HG03108 (cell line): ENCODE measurements around the gene NAA60.

ENCODE experiments used
- ATAC-seq: cut with Tn5 transposase; IDR thresholded peaks from one replicate; pipeline ENCODE4 v1.9.1; 2021; ENCODE audit warnings: moderate library complexity; ENCODE audit not compliant: unreplicated experiment

The NAA60 gene

DNA sequence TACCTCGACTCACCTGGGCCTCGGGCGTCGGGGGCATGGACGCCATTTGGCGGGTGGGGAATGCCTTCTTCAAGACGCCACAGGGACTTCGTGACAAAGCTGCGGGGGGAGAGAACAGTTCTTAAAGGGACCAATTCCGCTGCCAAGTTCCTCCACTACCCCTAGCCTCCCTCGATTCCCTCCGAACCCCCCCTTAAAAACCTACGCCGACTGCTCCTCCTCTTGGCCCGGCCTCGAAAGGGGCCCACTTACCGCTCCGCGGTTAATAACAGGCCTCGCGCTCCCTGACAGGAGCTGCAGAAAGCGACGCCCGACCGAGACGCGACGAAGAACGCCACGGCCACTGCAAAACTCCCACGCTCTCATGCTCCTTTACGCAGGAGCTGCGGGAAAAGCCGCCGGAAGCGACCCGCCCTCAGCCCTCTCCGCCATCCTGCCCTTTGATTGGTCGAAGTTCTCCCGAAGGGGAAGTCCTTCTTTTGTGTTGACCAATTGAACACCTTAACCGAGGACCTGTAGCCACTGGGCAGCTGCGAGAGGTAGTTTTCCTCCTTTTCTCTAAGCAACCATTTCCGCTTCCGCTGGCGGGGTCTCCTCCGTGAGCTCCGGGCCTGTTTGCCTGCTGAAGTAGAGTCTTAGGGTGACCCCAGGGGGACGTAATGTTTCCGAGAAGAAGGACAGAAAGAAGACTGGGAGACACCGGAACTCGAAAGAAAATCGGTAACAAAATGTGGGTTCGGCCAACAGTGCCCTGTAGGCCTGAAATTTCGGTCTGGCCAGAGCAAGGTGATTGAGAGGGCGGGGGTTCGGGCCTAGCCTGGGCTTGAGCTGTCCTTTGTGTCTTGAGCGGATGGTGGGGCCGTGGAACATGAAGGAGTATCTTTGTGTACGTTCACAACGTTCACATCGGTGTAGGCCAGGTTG lies at the start of gene NAA60, which contains the start of gene ZNF597:
Gene NAA60, plus strand, starts transcription at position 573 of the 924 bp plus-strand sequence. CDS start 32,548 bp downstream, outside the sequence.
Gene ZNF597, minus strand, starts transcription at position 397 of the 924 bp plus-strand sequence. Its CDS starts 351 bp downstream, at position 46.
- ATAC-seq: peak; percentile 89

DNA sequence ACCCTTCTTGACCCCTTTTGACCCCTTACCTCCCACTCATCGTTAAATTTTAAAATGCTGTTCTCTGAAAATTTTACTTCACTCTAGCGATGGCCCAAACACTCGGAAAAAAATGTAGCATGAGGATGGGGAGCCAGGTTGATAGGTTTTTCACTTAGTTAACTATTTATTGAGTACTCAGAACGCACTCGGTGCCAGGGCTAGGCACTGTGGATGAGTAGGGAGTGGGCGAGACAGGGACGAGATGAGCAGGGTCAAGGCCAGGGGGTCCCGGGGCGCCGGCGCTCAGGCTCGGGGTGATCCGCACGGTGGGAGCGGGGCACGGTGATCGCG lies 43.1 kb upstream of the NAA60 start:
- ATAC-seq: no peak

DNA sequence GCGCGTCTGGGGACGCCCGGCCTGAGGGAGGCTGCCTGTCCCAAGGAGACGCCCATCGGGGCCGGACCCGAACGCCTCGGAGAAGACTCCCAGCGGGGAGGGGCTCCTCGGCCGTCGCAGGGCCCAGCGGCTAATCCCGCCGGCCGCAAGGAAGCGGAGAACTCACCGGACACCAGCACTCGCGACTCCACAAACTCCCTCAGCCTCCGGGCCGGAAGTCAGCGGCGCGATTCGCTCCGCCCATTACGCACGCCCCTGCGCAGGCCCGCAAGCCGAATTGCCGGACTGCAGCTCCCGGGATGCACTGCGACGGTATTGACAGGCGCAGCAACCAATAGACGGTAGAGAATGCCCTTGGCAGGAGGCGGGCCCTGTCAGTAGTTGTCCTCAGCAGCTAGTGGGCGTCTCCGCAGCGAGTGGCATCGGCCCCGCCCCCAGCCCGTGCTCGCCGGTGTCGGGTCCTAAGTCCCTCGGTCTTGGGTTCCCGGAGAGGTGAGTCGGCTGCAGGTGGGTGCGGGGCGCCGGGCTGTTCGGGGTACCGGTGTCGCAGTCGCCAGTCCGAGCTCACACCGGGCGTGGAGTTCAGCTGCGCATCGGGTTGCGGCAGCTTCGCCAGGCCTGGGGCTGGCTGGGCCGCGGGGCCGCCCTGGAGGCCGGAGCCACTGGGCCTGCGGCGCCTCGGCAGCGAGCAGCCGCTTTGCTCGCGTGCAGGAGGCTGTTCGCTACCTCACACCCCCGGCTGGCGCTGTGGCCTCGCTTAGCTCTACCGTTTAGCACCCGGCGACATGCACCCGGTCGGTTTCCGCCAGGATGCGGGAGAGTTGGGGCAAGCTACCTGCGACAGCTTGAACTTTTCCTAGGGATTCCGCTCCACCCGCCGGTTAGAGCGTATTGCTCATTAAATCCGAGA lies 42.4 kb upstream of the NAA60 start, which contains the start of the genes ZNF174 and ZSCAN32:
Gene ZNF174, plus strand, starts transcription at position 437 of the 910 bp plus-strand sequence. CDS start 790 bp downstream, outside the sequence.
Gene ZSCAN32, minus strand, starts transcription at position 226 of the 910 bp plus-strand sequence. CDS start 3,447 bp downstream, outside the sequence.
- peak; percentile 98 for ATAC-seq

DNA sequence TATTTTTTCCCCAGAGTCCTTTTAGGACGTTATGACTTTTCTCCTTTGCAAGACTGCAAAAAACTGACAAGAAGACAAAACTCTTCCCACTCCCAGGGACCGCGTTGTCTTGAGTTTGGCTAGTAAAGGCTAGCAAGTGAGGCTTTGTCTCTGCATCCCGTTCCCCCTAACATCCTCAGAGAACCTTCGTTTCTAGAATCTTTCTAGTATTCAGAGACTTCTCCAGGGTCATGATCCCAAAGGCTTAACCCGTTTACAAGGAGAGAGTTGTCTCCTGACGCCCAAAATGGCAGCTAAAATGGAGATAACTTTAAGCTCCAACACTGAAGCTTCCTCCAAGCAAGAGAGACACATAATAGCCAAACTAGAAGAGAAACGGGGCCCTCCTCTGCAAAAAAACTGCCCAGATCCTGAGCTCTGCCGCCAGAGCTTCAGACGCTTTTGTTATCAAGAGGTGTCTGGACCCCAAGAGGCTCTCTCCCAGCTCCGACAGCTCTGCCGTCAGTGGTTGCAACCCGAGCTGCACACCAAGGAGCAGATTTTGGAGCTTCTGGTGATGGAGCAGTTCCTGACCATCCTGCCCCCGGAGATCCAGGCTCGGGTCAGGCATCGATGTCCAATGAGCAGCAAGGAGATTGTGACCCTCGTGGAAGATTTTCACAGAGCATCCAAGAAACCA lies 41.6 kb upstream of the NAA60 start:
- ATAC-seq: no peak

DNA sequence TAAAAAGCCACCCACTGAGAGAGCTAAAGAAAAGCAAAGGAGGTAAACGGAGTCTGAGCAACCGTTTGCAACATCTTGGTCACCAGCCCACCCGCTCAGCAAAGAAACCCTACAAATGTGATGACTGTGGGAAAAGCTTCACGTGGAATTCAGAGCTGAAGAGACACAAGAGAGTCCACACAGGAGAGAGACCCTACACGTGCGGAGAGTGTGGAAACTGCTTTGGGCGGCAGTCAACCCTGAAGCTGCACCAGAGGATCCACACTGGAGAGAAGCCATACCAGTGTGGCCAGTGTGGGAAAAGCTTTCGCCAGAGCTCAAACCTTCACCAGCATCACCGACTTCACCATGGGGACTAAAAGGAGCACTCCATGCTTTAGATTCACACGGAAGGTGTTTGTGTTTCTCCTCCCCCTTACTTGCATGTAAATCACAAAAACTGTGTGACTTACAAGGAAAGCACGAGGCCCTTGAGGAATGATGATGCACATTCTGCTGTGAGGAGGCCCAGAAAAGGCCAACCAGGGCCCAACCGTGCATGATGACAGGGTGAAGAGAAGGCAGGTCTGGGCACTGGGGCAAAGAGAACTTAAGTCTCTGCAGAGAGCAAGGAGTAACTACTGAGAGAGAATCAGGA lies 34.8 kb upstream of the NAA60 start:
- ATAC-seq: no peak

DNA sequence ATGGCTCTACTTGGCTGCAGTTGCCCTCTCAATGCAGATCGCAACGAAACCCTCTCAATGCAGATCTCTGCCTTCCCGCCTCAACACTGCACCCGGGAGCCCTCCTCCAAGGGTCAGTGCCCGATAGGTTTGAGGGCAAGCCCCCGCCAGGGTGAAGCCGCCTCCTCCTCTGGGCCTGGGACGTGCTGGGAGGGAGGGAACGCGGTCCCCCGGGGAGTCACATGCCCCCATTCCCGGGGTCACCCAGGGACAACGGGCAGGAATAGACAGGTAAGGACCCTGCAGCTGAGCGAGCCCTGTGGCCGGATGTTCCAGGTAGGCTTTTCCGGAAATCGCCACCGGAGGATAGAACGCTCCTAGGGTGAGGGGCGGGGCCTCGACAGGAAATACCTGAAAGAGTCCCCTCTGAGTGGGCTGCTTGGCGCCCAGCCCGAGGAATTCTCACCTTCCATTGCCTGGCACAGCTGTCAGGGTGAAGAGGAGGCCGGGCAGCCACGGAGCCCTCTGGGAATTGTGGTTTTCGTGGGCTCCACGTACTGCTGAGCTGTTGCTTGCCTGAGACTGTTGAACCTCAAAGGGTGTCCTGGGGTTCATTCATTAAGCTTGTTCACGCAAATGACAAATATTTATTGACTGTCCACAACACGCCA lies 29.6 kb upstream of the NAA60 start:
- no peak for ATAC-seq

DNA sequence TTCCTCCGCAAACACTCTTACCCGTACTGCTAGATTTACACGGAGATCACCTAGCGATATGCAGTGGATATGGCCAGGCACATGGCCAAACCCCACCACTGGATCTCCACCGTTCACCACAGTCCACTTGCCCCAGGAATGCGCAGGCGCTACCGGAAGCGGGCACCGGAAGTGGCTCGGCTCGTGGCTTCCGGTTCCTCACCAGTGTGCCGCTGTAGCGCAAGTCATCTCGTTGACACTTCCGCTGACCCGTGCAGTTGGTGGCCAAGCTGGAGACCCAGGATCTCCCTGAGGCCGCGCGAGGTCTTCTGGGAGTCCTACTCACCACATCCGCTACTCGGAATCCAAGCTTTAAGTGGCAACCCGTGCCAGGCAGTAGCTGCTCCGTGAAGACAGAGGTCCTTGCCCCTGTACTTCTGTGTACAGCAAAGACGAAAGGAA lies 11.7 kb upstream of the NAA60 start:
- ATAC-seq: no peak

DNA sequence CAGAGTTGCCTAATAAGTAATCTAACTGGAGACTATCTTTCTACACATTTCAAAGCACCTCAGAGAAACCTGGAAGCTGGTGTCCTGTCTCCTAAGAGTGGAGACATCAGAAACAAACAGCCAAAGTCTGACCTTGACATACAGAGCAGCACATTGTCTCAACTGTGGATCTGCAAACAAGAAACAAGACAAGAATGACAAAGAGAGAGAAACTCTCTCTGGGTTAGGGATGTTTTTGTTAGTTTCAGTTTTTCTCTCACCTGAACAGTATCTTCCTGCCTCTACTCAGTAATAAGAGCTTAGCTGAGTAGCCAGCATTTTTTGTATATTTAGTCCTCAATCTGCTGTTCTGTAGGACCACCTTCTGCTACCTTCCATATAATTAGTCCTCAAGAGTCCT lies 9.1 kb upstream of the NAA60 start:
- ATAC-seq: no peak

DNA sequence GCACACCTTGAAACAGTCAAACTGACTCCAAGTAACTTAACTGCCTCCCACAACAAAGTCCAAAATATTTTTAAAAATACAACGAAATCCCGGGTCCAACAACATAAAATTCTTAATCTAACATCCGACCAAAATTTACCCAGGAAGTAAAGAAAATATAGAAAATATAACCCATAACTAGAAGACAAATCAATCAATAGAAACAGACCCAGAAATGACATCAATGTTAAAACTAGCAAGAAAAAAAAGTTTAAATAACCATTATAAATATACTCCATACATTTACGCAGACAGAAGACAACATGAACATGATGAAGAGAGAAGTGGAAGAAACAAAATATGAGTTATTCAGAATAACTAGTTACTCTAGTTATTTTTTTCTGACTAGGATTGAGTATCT lies 3.8 kb upstream of the NAA60 start:
- ATAC-seq: no peak

DNA sequence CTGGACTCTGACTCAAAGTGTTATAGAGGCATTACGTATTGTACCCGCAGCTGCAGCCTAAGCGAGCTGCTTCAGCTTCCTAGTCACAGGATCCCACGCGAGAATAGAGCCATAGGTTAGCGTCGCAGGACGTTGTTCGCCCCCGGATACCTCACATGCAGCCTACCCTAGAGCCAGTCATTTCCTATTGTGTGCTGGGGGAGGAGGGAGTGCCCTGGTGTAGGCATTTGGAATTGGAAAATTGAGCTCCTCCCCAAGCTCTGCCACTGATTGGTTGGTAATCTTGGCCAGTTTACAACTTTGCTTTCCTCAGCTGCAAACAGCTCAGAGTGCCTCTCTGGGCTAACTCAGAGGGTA lies 530 bp downstream of the NAA60 start:
- ATAC-seq: peak; percentile 18

DNA sequence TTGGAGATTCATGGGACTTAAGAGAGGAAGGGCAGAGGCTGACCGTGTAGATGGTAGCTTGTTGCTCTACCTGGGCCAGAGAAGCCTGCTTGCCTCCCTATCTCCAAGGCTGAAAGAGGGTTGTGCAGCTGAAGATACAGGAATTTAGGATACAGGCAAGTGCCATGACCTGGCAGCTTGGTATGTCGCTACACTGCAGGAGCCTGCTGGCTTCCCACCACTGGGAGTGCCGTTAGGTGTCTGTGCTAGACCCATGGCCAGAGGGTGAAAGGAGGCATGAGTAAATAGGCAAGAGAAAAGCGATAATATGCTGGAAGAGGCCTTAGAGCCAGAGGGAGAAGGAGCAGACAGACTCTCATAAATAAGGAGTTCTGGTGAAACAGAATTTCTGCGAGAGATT lies 10.6 kb downstream of the NAA60 start:
- ATAC-seq: no peak

DNA sequence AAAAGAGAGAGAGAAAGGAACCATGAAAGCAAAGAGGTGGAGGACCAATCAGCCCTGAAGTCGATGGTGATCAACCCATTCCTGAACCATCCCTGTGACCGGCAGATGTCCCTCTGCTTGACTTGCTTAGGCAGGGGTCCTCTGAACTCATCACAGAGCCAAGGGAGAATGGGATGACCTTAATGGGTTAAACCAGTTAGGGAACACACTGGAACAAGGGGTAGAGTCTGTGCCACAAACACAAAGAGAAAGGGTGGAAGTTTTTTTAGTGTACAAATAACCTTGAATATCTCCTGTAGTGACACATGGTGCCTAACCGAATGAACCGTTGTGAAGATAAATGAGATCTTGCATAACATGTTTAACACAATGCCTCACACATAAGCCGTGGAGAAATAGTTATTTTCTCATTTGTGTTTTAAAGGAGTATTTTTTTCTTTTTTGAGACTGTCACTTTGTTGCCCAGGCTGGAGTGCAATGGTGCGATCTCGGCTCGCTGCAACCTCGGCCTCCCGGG lies 11.2 kb downstream of the NAA60 start:
- no peak for ATAC-seq

DNA sequence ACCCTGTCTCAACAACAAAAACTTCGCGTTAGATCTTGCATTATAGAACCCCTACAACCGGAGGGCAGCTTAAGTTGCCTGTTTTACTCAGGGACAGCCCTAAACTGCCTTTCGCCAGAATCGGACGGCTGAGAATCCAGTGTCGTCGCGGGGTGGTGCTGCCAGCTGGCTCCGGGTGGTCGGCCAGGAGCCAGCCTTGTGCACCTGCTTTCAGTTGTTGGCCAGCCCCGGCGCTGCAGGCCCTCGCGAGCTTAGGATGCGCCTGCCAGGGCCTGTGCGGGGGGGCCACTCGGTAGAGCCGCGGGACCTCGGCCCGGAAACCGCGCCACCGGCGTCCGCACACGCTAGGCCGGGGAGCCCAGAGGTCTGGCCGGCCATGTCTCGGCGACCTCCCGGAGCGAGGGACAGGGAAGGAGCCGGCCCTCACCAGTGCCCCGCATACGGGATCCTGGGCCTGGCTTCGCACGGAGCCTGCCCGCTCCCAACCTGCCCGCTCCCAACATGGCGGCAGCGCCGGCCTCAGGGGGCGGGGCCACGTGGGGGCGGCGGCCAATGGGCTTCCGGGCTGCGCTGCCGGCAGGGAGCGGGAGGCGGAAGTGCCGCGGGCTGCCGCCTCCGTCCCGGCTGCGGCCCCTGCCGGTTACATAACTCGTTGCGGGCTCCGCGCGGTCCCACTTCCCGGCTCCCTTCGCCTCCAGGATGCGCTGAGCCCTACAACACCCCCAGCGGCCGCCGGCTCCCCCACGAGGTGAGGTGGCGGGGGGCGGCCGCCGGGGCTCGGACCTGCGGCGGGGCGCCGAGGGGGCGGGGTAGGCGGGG lies 14.2 kb downstream of the NAA60 start:
- ATAC-seq: peak; percentile 78

DNA sequence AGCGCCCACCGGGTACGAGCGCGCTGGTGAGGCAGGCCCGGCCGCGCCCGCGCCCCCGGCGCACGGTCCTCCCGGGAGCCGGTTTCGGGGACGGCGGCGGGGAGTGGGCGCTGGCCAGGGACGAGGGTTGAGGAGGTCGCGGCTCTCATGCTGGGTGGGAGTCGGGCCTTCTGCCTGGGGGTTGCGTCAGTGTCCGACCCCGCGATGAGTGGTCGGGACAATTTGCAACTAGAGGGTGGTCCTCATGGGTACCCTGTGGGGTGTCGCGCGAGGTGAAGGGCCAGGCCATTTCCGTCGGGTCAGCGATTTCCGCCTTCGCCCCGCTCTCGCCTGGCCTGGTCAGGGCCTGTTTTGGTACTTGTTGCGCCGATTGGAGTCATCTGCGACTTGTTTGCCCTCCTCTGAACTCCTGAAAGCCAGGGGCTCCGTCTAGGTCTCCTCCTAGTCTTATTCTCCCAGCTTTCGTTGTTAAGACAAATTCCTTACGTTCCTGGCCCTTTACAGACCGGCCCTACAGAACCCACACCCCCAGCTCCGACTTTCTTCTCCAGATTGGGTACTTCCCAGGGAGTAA lies 14.9 kb downstream of the NAA60 start:
- ATAC-seq: no peak

DNA sequence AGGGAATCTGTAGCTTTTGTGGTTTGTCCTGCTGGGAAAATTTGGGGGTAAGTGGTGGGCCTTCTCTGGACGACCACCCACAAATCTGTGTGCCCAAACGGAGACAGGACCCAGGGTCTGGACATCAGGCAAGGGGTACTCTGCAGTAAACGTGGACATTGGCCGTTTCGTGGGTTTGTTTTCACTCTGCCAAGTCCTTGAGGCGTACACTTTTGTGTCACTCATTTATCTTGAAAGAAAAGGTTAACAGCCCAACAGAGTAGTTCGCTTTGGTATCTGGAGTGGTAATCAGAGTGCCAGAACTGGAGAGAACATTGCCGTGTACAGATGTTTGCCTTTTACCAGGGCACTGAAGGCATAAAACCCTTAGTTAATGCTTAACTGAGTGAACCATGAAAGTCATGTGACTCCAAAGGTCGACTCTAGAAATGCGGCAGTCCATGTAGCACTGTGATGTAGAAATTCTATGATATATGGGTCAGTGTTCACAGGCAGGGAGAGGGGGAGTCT lies 15.4 kb downstream of the NAA60 start:
- ATAC-seq: no peak

DNA sequence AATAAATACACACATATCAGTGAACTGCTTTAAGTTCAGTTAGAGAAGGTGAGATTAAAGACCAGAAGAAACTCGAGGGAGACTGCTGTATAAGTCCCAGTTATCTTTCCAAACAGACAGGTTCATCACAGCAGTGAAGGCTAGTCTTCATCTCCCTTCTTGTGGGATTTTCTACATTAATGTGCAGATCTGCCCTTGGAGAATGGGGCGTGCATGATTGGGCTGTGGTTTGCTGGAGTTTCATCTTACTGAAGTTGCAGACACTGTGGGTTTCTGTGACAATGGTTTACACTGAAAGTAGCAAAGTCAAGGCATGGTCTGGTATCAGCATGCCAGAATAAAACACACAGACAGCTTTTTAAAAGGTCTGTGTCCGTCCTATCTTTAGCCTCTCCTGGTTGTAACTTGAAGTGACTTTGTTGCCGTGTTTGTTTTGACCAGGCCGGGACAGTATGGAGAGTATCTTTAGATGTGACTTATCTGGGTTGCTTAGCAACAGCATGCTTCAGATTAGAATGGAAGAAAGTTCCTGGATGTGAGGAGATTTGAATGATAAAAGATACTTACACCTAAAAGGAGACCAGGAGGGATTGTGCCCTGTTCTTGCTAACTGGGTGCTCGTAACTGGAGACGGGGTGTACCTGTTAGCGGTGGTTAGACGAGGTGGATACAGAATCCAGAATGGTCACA lies 16.1 kb downstream of the NAA60 start:
- ATAC-seq: no peak

DNA sequence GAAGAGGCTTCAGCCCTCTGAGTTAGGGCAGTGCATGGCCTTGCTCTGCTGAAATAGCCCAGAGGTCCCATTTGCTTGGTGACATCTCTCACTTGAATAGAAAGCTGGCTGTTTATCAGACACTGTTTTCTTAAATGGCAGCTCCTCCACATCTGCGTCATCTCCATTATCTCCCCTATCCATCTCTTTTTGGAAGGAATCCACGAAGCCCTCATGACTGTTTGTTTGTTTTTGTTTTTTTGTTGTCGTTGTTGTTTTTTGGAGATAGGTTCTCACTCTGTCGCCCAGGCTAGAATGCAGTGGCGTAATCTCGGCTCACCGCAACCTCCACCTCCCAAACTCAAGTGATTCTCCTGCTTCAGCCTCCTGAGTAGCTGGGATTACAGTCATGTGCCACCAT lies 16.6 kb downstream of the NAA60 start:
- ATAC-seq: no peak

DNA sequence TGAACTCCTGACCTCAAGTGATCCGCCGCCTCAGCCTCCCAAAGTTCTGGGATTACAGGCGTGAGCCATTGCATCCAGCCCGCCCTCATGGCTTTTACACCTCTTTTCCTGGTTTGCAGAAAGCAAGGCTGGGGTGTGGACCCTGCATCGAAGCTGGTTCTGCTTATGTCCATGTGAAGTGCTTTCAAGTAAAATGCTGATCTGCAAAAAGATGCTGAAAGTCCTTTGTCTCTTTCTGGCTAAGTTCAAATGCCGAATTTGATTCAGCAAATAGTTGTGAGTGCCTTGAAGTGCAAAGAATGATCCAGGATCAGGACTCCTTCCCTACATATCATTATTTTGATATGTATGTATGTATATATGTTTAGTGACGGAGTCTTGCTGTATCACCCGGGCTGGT lies 17.1 kb downstream of the NAA60 start:
- ATAC-seq: no peak
